ENCODE data around the gene KLHL29.

The KLHL29 gene

DNA sequence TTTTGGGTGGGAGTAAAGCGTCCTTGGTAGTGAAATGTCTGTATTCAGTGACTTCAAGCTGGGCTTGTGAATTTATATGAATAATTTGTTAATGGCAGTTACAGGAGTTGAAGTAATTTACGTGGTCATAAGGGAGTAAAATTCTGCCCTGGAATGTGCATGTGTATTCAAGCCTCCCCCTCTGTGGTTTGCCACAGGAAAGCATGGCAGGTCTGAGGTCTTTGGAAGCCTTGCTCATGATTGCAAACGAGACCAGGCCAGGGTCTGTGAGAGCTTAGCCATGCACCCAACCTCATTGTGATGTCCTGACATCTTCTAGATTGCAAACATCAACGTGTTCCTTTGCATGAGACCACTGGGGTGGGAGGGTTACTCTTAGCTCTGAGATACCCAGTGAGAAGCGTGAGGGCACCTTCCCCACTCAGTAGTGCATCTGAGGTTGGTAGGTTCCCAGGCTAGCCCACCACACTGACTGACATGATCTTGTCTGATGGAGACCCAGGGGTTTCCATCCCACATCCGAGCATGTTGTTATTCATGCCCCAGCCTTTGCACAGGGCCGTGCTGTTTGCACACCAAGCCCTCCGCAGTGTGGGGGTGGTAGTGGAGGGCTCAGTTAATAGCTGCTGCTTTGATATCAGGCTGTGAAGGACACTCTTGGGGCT, 216.5 kb downstream of the KLHL29 start:
- Histone ChIP-seq H3K4me1 (ENCODE audit: control insufficient read depth in 1 of 2, insufficient read depth in 2 of 2, low read length in 2 of 2) (no peaks in the 10 kb centered on the region), H3K27ac (ENCODE audit: low read depth, low read length) (no peak overlapping the region), H3K4me3 (ENCODE audit: low read depth in 1 of 2, low read length in 2 of 2) (no peak overlapping the region), H3K36me3 (ENCODE audit: control insufficient read depth in 1 of 2, insufficient read depth in 2 of 2, low read length in 2 of 2) (no peaks in the 10 kb centered on the region), H3K9ac (ENCODE audit: low read depth in 1 of 2, low read length in 2 of 2) (no peak overlapping the region), H3K27me3 (ENCODE audit: control insufficient read depth in 1 of 2, insufficient read depth in 2 of 2, low read length in 2 of 2) (no peaks in the 10 kb centered on the region), H3K9me3 (ENCODE audit: control insufficient read depth in 1 of 2, low read length in 2 of 2) (peaks cover 1 to 2% of the 10 kb centered on the region in 2 donors)

DNA sequence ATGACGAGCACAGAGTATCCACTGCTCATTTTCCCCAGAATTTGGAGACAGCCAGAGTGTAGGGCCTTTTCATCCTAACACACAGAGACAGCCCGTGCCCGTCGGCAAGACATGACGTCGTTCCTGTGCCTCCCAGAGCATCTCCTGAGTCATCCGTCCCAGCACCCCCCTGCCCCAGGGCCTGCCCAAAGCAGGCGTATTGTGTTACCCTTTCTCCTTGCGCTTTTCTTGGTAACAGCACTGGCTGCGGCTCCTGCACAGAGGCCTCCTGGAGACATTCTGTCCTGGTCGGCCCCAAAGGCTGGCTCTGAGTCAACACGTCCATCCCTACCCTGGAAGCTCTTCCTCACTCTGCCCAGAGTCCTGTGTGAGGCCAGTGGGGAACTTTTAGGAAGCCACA, 217.1 kb downstream of the KLHL29 start:
- no peaks in the 10 kb centered on the region for H3K36me3 ChIP-seq (ENCODE audit: control insufficient read depth in 1 of 2, insufficient read depth in 2 of 2, low read length in 2 of 2)
- no peak overlapping the region for H3K4me3 ChIP-seq (ENCODE audit: low read depth in 1 of 2, low read length in 2 of 2)
- H3K27ac ChIP-seq (ENCODE audit: low read depth, low read length) = no peak overlapping the region
- peaks cover 2 to 8% of the 10 kb centered on the region in 2 donors for H3K9me3 ChIP-seq (ENCODE audit: control insufficient read depth in 1 of 2, low read length in 2 of 2)
- H3K27me3 ChIP-seq (ENCODE audit: control insufficient read depth in 1 of 2, insufficient read depth in 2 of 2, low read length in 2 of 2) = no peaks in the 10 kb centered on the region
- H3K4me1 ChIP-seq (ENCODE audit: control insufficient read depth in 1 of 2, insufficient read depth in 2 of 2, low read length in 2 of 2) = no peaks in the 10 kb centered on the region
- no peak overlapping the region for H3K9ac ChIP-seq (ENCODE audit: low read depth in 1 of 2, low read length in 2 of 2)

DNA sequence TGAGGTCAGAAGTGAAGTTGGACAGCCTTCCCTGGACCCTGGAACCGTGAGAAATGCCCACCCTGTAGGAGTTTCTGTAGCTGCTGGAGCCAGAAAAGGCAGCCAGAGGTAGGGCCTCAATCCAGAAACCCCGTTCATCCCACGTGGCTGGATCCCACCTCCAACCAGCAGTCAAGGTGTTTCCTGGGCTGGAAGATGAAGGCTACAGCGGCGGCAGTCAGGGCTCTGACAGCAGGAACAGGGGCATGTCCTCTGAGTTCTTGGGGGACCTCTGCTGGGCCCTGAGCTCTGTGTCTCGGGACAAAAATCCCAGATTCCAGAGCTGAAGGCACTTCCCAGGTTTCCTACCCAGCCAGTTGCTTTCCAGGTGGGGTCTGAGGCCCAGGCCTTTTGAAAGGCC, 218.2 kb downstream of the KLHL29 start:
- Histone ChIP-seq H3K9ac (ENCODE audit: low read depth in 1 of 2, low read length in 2 of 2) (no peak overlapping the region), H3K27me3 (ENCODE audit: control insufficient read depth in 1 of 2, insufficient read depth in 2 of 2, low read length in 2 of 2) (no peaks in the 10 kb centered on the region), H3K4me1 (ENCODE audit: control insufficient read depth in 1 of 2, insufficient read depth in 2 of 2, low read length in 2 of 2) (no peaks in the 10 kb centered on the region), H3K9me3 (ENCODE audit: control insufficient read depth in 1 of 2, low read length in 2 of 2) (peaks cover 2 to 10% of the 10 kb centered on the region in 2 donors), H3K36me3 (ENCODE audit: control insufficient read depth in 1 of 2, insufficient read depth in 2 of 2, low read length in 2 of 2) (no peaks in the 10 kb centered on the region), H3K4me3 (ENCODE audit: low read depth in 1 of 2, low read length in 2 of 2) (no peak overlapping the region), H3K27ac (ENCODE audit: low read depth, low read length) (no peak overlapping the region)

GRCh38 chr2:23603581-23603980, 218.6 kb downstream of the KLHL29 start:
- Histone ChIP-seq H3K4me1 (ENCODE audit: control insufficient read depth in 1 of 2, insufficient read depth in 2 of 2, low read length in 2 of 2) (no peaks in the 10 kb centered on the region), H3K9ac (ENCODE audit: low read depth in 1 of 2, low read length in 2 of 2) (no peak overlapping the region), H3K9me3 (ENCODE audit: control insufficient read depth in 1 of 2, low read length in 2 of 2) (peaks cover 2 to 10% of the 10 kb centered on the region in 2 donors), H3K27ac (ENCODE audit: low read depth, low read length) (no peak overlapping the region), H3K4me3 (ENCODE audit: low read depth in 1 of 2, low read length in 2 of 2) (no peak overlapping the region), H3K36me3 (ENCODE audit: control insufficient read depth in 1 of 2, insufficient read depth in 2 of 2, low read length in 2 of 2) (no peaks in the 10 kb centered on the region), H3K27me3 (ENCODE audit: control insufficient read depth in 1 of 2, insufficient read depth in 2 of 2, low read length in 2 of 2) (no peaks in the 10 kb centered on the region)

DNA sequence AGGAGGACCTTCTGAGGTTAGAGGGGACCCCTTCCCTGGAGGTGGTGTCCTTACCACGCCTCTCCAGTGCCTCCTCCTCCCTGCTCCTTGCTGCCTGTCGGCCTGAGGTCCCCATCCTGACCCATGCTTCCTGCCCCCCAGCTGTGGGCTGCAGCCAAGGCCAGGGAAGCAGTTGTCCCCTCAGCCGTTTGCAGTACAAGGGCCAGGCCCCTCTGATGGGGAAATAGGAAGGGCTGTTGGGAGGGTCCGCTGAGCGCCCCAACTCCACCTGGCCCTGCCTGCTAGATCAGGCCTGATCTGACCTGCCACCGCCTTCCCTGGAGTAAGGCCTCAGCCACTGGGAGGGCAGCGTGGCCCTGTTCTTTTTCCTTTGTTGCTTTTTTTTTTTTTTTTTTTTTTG, 219.8 kb downstream of the KLHL29 start:
- Histone ChIP-seq H3K9ac (ENCODE audit: low read depth in 1 of 2, low read length in 2 of 2) (no peak overlapping the region), H3K9me3 (ENCODE audit: control insufficient read depth in 1 of 2, low read length in 2 of 2) (peaks cover 2 to 10% of the 10 kb centered on the region in 2 donors), H3K27ac (ENCODE audit: low read depth, low read length) (no peak overlapping the region), H3K27me3 (ENCODE audit: control insufficient read depth in 1 of 2, insufficient read depth in 2 of 2, low read length in 2 of 2) (no peaks in the 10 kb centered on the region), H3K4me3 (ENCODE audit: low read depth in 1 of 2, low read length in 2 of 2) (no peak overlapping the region), H3K4me1 (ENCODE audit: control insufficient read depth in 1 of 2, insufficient read depth in 2 of 2, low read length in 2 of 2) (no peaks in the 10 kb centered on the region), H3K36me3 (ENCODE audit: control insufficient read depth in 1 of 2, insufficient read depth in 2 of 2, low read length in 2 of 2) (no peaks in the 10 kb centered on the region)

DNA sequence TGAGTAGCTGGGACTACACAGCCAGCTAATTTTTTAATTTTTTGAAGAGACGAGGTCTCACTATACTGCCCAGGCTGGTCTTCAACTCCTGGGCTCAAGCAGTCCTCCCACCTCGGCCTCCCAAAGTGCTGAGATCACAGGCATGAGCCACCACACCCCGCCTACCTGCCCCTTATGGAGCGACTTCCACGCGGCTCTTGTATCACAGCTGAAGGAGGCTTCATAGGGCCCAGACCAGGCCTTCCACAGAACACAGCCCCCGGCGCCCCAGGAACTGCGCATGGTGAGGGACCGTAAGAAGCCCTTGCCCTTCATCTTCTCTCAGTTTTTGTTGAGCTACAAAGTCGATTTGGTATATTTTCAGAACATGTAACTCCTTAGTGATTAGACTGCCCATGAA, 220.3 kb downstream of the KLHL29 start:
- no peak overlapping the region for H3K9ac ChIP-seq (ENCODE audit: low read depth in 1 of 2, low read length in 2 of 2)
- H3K4me1 ChIP-seq (ENCODE audit: control insufficient read depth in 1 of 2, insufficient read depth in 2 of 2, low read length in 2 of 2) = no peaks in the 10 kb centered on the region
- no peaks in the 10 kb centered on the region for H3K36me3 ChIP-seq (ENCODE audit: control insufficient read depth in 1 of 2, insufficient read depth in 2 of 2, low read length in 2 of 2)
- H3K27ac ChIP-seq (ENCODE audit: low read depth, low read length) = no peak overlapping the region
- no peak overlapping the region for H3K4me3 ChIP-seq (ENCODE audit: low read depth in 1 of 2, low read length in 2 of 2)
- H3K9me3 ChIP-seq (ENCODE audit: control insufficient read depth in 1 of 2, low read length in 2 of 2) = peaks cover 2 to 10% of the 10 kb centered on the region in 2 donors
- no peaks in the 10 kb centered on the region for H3K27me3 ChIP-seq (ENCODE audit: control insufficient read depth in 1 of 2, insufficient read depth in 2 of 2, low read length in 2 of 2)

DNA sequence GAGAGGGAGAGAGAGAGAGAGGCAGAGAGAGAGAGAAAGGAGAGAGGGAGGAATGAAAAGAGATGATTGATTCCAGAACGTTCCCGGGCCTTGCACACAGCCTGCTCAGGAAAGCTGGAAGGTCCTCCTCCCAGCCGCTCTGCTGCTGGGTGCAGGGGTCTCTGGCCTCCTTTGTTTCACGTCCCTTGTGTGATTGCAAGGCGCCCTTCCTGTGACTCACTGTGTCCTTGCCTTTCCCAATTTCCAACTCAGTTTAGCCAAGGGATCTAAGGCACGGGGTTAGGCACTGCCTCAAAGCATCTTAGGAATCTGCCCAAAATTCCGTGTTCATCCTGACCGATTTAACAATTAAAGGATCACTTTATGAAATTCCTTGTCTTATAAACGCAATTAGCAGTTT, 221.2 kb downstream of the KLHL29 start:
- Histone ChIP-seq H3K36me3 (ENCODE audit: control insufficient read depth in 1 of 2, insufficient read depth in 2 of 2, low read length in 2 of 2) (no peaks in the 10 kb centered on the region), H3K4me3 (ENCODE audit: low read depth in 1 of 2, low read length in 2 of 2) (no peak overlapping the region), H3K9ac (ENCODE audit: low read depth in 1 of 2, low read length in 2 of 2) (no peak overlapping the region), H3K27ac (ENCODE audit: low read depth, low read length) (no peak overlapping the region), H3K4me1 (ENCODE audit: control insufficient read depth in 1 of 2, insufficient read depth in 2 of 2, low read length in 2 of 2) (no peaks in the 10 kb centered on the region), H3K27me3 (ENCODE audit: control insufficient read depth in 1 of 2, insufficient read depth in 2 of 2, low read length in 2 of 2) (no peaks in the 10 kb centered on the region), H3K9me3 (ENCODE audit: control insufficient read depth in 1 of 2, low read length in 2 of 2) (peaks cover 2 to 10% of the 10 kb centered on the region in 2 donors)

DNA sequence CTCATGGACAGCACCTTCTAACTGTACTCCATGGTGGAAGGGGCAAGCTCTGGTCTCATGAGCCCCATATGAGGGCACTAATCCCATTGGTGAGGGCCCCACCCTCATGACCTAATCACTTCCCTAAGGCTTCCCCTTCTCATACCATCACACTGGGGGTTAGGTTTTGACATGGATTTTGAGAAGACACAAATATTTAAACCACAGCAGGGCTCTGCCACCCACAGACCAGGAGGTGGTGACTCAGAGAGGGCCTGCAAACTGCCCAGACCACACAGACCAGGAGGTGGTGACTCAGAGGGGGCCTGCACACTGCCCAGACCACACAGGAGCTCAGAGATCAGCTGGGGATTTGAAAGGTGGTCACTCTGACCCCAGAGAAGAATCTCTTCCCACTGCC, 222.0 kb downstream of the KLHL29 start:
- Histone ChIP-seq H3K36me3 (ENCODE audit: control insufficient read depth in 1 of 2, insufficient read depth in 2 of 2, low read length in 2 of 2) (no peaks in the 10 kb centered on the region), H3K27ac (ENCODE audit: low read depth, low read length) (no peak overlapping the region), H3K4me1 (ENCODE audit: control insufficient read depth in 1 of 2, insufficient read depth in 2 of 2, low read length in 2 of 2) (no peaks in the 10 kb centered on the region), H3K9me3 (ENCODE audit: control insufficient read depth in 1 of 2, low read length in 2 of 2) (peaks cover 2 to 10% of the 10 kb centered on the region in 2 donors), H3K4me3 (ENCODE audit: low read depth in 1 of 2, low read length in 2 of 2) (no peak overlapping the region), H3K27me3 (ENCODE audit: control insufficient read depth in 1 of 2, insufficient read depth in 2 of 2, low read length in 2 of 2) (no peaks in the 10 kb centered on the region), H3K9ac (ENCODE audit: low read depth in 1 of 2, low read length in 2 of 2) (no peak overlapping the region)

DNA sequence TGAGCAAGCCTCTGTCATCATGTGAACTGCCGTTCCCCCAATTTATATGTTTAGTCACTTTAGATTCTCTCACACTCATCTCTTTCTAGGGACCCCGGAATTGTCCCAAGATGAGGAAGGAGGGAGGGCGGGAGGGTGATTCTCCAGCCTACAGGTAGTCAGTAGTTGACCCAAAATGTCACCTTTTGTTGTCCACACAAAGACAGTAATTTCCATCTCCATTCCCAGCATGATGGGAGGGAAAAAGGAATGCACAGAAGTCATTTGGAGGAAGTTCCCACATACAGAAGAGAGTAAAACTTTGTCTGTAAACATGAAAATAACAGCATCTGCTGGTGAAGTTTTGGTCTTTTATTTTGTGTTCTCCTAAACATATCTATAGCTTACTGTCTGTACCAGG, 222.9 kb downstream of the KLHL29 start:
- H3K27me3 ChIP-seq (ENCODE audit: control insufficient read depth in 1 of 2, insufficient read depth in 2 of 2, low read length in 2 of 2) = no peaks in the 10 kb centered on the region
- no peaks in the 10 kb centered on the region for H3K4me1 ChIP-seq (ENCODE audit: control insufficient read depth in 1 of 2, insufficient read depth in 2 of 2, low read length in 2 of 2)
- H3K36me3 ChIP-seq (ENCODE audit: control insufficient read depth in 1 of 2, insufficient read depth in 2 of 2, low read length in 2 of 2) = no peaks in the 10 kb centered on the region
- no peak overlapping the region for H3K9ac ChIP-seq (ENCODE audit: low read depth in 1 of 2, low read length in 2 of 2)
- H3K9me3 ChIP-seq (ENCODE audit: control insufficient read depth in 1 of 2, low read length in 2 of 2) = peaks cover 2 to 10% of the 10 kb centered on the region in 2 donors
- H3K27ac ChIP-seq (ENCODE audit: low read depth, low read length) = no peak overlapping the region
- no peak overlapping the region for H3K4me3 ChIP-seq (ENCODE audit: low read depth in 1 of 2, low read length in 2 of 2)

DNA sequence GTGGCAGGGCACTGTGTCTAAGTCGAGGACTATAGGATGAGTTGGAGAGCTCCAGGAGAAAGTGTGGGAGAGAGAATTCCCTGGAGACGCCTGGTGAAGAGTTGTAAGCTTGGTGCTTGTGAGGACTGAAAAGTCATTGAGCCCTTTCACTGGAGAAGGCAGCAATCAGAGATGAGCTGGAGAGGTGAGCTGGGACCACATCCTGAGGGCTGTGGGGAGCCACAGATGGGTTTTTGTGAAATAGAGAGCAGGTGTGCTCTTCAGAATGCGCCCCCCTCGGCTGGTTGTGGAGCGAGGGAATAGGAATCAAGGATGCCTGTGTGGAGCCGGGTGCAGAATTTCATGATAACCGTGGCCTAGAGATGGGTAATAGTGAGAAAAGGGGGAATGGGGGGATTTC, 224.3 kb downstream of the KLHL29 start:
- Histone ChIP-seq H3K4me1 (ENCODE audit: control insufficient read depth in 1 of 2, insufficient read depth in 2 of 2, low read length in 2 of 2) (no peaks in the 10 kb centered on the region), H3K27me3 (ENCODE audit: control insufficient read depth in 1 of 2, insufficient read depth in 2 of 2, low read length in 2 of 2) (no peaks in the 10 kb centered on the region), H3K9me3 (ENCODE audit: control insufficient read depth in 1 of 2, low read length in 2 of 2) (peaks cover 2 to 10% of the 10 kb centered on the region in 2 donors), H3K9ac (ENCODE audit: low read depth in 1 of 2, low read length in 2 of 2) (no peak overlapping the region), H3K4me3 (ENCODE audit: low read depth in 1 of 2, low read length in 2 of 2) (no peak overlapping the region), H3K36me3 (ENCODE audit: control insufficient read depth in 1 of 2, insufficient read depth in 2 of 2, low read length in 2 of 2) (no peaks in the 10 kb centered on the region), H3K27ac (ENCODE audit: low read depth, low read length) (no peak overlapping the region)
